ENCODE data around the gene GPC3.

The GPC3 gene

GRCh38 chrX:133681421-133681820, 304.0 kb downstream of the GPC3 start:
- no peak for DNase-seq (ENCODE audit: low read depth, low spot score)
- in situ Hi-C loops (cut with HindIII; ENCODE audit: low sequenced_read_pairs), result no loop called here

GRCh38 chrX:133677123-133678063, 308.0 kb downstream of the GPC3 start:
- no peak for TF ChIP-seq CTCF (IDR thresholded peaks at IDR 0.05; ENCODE audit: low read depth, low read length)
- in situ Hi-C loops (cut with HindIII; ENCODE audit: low sequenced_read_pairs), result no loop called here
- DNase-seq (ENCODE audit: low read depth, low spot score), result no peak
- H3K4me3 ChIP-seq (ENCODE audit: low read depth, low read length), result no peak overlapping the region

More at GRCh38 chrX:133681421-133681820, 304.0 kb downstream of the GPC3 start:
- H3K4me3 ChIP-seq (ENCODE audit: low read depth, low read length), result no peak overlapping the region
- TF ChIP-seq CTCF (IDR thresholded peaks at IDR 0.05; ENCODE audit: low read depth, low read length), result no peak

GRCh38 chrX:133676344-133677122, 308.9 kb downstream of the GPC3 start:
- no peak for TF ChIP-seq CTCF (IDR thresholded peaks at IDR 0.05; ENCODE audit: low read depth, low read length)
- in situ Hi-C loops (cut with HindIII; ENCODE audit: low sequenced_read_pairs), result no loop called here

GRCh38 chrX:133674726-133675470, 310.5 kb downstream of the GPC3 start:
- TF ChIP-seq CTCF (IDR thresholded peaks at IDR 0.05; ENCODE audit: low read depth, low read length), result no peak
- DNase-seq (ENCODE audit: low read depth, low spot score), result no peak
- H3K4me3 ChIP-seq (ENCODE audit: low read depth, low read length), result no peak overlapping the region
- in situ Hi-C loops (cut with HindIII; ENCODE audit: low sequenced_read_pairs), result no loop called here

More at GRCh38 chrX:133676344-133677122, 308.9 kb downstream of the GPC3 start:
- DNase-seq (ENCODE audit: low read depth, low spot score), result no peak
- H3K4me3 ChIP-seq (ENCODE audit: low read depth, low read length), result no peak overlapping the region

- peak; percentile 55 for TF ChIP-seq CTCF (IDR thresholded peaks at IDR 0.05; ENCODE audit: low read depth, low read length)
- no peak overlapping the region for H3K4me3 ChIP-seq (ENCODE audit: low read depth, low read length)
- in situ Hi-C loops (cut with HindIII; ENCODE audit: low sequenced_read_pairs), result no loop called here
- DNase-seq (ENCODE audit: low read depth, low spot score), result peak; percentile 50
Observed at GRCh38 chrX:133670383-133670782, 315.0 kb downstream of the GPC3 start.

- TF ChIP-seq CTCF (IDR thresholded peaks at IDR 0.05; ENCODE audit: low read depth, low read length), result no peak
- no peak for DNase-seq (ENCODE audit: low read depth, low spot score)
- H3K4me3 ChIP-seq (ENCODE audit: low read depth, low read length), result no peak overlapping the region
- in situ Hi-C loops (cut with HindIII; ENCODE audit: low sequenced_read_pairs), result no loop called here
Observed at GRCh38 chrX:133669214-133669613, 316.2 kb downstream of the GPC3 start.

Measured in astrocyte of the spinal cord (primary cell).